Measurements from ENCODE around the gene TMEM272. TPM values are rescaled to one million over a fixed set of nuclear protein-coding genes. Genes with fewer than 3 reads are reported as not detected.

TMEM272 gene
- total and polyA plus RNA-seq, 2 of the 13 experiments (the other 11 are each of a cell fraction or from before 2014, with no cell fraction given): 0.37 to 0.62 TPM

GRCh38 chr13:51803422-51804294 lies 41.3 kb downstream of the TMEM272 start, which contains the start of gene DHRS12 (continued):
- TF ChIP-seq ZFP90 (CRISPR knock-in tag; IDR thresholded peaks at IDR 0.05; ENCODE audit: borderline replicate concordance) (no peak; the same call in 1 of the 2 replicates), CREB3 (CRISPR knock-in tag; IDR thresholded peaks at IDR 0.05) (no peak), PAF1 (CRISPR knock-in tag; IDR thresholded peaks at IDR 0.05) (peak; percentile 24; the same call in 1 of the 2 replicates), YEATS4 (CRISPR knock-in tag; IDR thresholded peaks at IDR 0.05; ENCODE audit: borderline replicate concordance) (peak; percentile 97), SOX13 (IDR thresholded peaks at IDR 0.05) (no peak), SOX13 (CRISPR knock-in tag; conservative IDR thresholded peaks at IDR 0.05 in 1 of 2, IDR thresholded peaks at IDR 0.05 in 1 of 2) (peak in 1 of 2 experiments; percentile 42; a peak in 1 of 4 replicates), SP1 (IDR thresholded peaks at IDR 0.05) (no peak), SP1 (CRISPR knock-in tag; IDR thresholded peaks at IDR 0.05) (peak; percentile 27; the same call in 1 of the 2 replicates), ZNF781 (CRISPR knock-in tag; IDR thresholded peaks at IDR 0.05; ENCODE audit: borderline replicate concordance, not compliant biosample characterization) (peak; percentile 42), RXRB (CRISPR knock-in tag; IDR thresholded peaks at IDR 0.05; ENCODE audit: borderline replicate concordance) (peak; percentile 41; the same call in 1 of the 2 replicates), ZNF260 (CRISPR knock-in tag; IDR thresholded peaks at IDR 0.05; ENCODE audit: borderline replicate concordance, low read depth) (no peak), ZBTB8A (CRISPR knock-in tag; IDR thresholded peaks at IDR 0.05; ENCODE audit: borderline replicate concordance, low read depth) (no peak), ZNF569 (CRISPR knock-in tag; IDR thresholded peaks at IDR 0.05; ENCODE audit: borderline replicate concordance) (no peak), BCL3 (CRISPR knock-in tag; IDR thresholded peaks at IDR 0.05) (peak; percentile 30; the same call in 1 of the 2 replicates), ZNF33A (CRISPR knock-in tag; IDR thresholded peaks at IDR 0.05; ENCODE audit: borderline replicate concordance) (no peak), ZMAT5 (CRISPR knock-in tag; IDR thresholded peaks at IDR 0.05; ENCODE audit: borderline replicate concordance, low read depth) (no peak), PHF5A (CRISPR knock-in tag; IDR thresholded peaks at IDR 0.05; ENCODE audit: low read depth, unreplicated experiment) (no peak), SNAPC2 (CRISPR knock-in tag; IDR thresholded peaks at IDR 0.05) (no peak), MXD4 (CRISPR knock-in tag; IDR thresholded peaks at IDR 0.05) (peak; percentile 19; the same call in 1 of the 2 replicates), PPARG (CRISPR knock-in tag; conservative IDR thresholded peaks at IDR 0.05) (no peak), SIX4 (CRISPR knock-in tag; IDR thresholded peaks at IDR 0.05) (no peak), PCBP2 (optimal IDR thresholded peaks at IDR 0.05; ENCODE audit: low read depth, low read length, poor library complexity, severe bottlenecking) (no peak), POGZ (CRISPR knock-in tag; IDR thresholded peaks at IDR 0.05) (no peak), SP2 (CRISPR knock-in tag; IDR thresholded peaks at IDR 0.05) (no peak), KDM1A (CRISPR knock-in tag; IDR thresholded peaks at IDR 0.05) (no peak), HMGA1 (CRISPR knock-in tag; conservative IDR thresholded peaks at IDR 0.05) (no peak), ZNF510 (CRISPR knock-in tag; IDR thresholded peaks at IDR 0.05; ENCODE audit: low read depth) (no peak), HNRNPK (IDR thresholded peaks at IDR 0.05; ENCODE audit: low read depth, low read length, poor library complexity, severe bottlenecking) (peak; percentile 41), NR2F2 (IDR thresholded peaks at IDR 0.05; ENCODE audit: borderline replicate concordance, low read depth) (no peak), ZFP1 (CRISPR knock-in tag; IDR thresholded peaks at IDR 0.05) (no peak)

Data from HepG2 (cell line).